ENCODE results near the gene DLG2.

DNA sequence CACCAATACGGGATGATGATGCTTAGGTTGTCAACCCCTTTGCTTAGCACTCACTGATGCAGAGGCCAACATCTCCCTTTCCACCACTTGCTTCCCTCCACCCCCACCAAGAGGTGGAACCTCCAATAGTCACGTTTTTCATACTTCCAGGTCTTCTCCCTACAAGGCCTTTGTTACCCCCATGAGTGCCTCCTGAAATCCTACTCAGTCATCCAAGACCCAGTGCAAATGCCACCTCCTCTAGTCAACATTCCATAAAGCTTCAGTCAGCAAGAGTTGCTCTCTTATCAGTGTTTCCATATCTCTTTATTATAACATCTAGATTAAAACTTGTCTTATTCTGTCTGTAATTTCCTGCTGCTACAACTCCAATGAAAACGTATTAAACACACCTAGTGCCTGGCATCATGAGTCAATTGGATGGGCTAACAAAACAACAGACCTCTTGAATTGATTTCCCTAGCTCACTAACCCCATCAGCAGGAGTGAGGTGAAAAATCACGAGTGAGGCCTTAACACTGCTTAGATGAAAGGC is 1970.3 kb downstream of the DLG2 start:
- TF ChIP-seq CTCF (IDR thresholded peaks at IDR 0.05) (no peak), POLR2A (IDR thresholded peaks at IDR 0.05) (no peak), POLR2AphosphoS5 (IDR thresholded peaks at IDR 0.05) (no peak)
